Measurements from ENCODE around the gene TMEM11. TPM values are rescaled to one million over a fixed set of nuclear protein-coding genes. Genes with fewer than 3 reads are reported as not detected.
"Not testable (repeated sequence)": the region's sequence is repeated elsewhere in the genome, so short reads cannot be mapped to it uniquely, and the experiment has no call there.

Gene TMEM11
- total RNA-seq, 1 experiment from 2014 or later: 52.3 TPM

- DNase-seq (ENCODE audit: low read depth): no peak
Observed at GRCh38 chr17:21212826-21213637, 929 bp downstream of the TMEM11 start.

DNA sequence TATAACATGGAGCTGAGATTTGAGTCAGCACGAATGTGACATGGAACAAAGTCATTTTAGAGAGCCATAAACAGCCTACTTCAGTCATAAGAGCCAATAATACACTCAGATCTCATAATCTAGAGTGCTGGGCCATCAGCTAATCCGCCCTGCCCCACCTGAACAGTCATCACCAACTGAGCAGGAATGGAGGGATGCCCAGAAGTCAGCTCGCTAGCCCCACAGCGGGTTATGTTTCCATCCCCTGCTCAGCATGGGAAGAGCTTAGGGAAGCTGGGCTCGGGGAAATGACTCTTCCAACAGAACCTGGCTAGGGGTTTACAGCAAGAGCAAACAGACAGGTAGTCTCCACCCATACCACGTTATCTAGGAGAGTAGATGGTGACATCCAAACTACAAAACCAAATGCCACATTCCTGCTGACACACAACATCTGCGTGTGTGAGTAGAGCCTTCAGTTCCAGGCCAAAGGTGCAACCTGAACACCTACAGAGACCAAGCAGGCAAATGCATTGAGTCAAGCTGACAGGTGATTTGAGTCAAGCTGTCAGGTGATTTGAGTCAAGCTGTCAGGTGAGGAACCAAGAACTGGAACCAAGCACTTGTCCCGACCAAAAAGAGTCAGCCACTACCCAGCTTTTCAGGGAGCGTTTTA is 2.0 kb downstream of the TMEM11 start:
- DNase-seq (ENCODE audit: low read depth): no peak

- DNase-seq (ENCODE audit: low read depth): no peak
Observed at GRCh38 chr17:21210411-21211076, 3.4 kb downstream of the TMEM11 start.

- no peak for DNase-seq (ENCODE audit: low read depth)
Observed at GRCh38 chr17:21209511-21210175, 4.3 kb downstream of the TMEM11 start.

DNA sequence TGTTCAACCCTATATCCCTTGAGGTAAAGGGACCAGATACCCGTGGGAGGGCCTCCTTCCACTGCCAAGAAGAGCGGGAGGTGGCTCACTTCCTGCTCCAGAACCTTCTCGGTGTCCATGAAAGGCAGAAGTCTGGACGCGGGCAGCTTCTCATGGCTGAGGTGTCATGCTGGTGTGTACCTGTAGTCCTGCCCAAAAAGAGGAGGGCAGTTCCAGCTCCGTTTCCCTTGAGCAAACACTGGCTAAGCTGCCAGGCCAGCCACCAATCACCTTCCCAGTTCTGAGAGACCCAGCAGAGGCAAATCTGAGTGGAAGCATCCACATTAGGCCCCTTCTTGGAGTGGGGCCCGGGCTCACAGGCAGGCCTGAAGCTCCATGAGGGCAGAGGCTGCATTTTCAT is 5.6 kb downstream of the TMEM11 start:
- DNase-seq (ENCODE audit: low read depth): no peak

DNA sequence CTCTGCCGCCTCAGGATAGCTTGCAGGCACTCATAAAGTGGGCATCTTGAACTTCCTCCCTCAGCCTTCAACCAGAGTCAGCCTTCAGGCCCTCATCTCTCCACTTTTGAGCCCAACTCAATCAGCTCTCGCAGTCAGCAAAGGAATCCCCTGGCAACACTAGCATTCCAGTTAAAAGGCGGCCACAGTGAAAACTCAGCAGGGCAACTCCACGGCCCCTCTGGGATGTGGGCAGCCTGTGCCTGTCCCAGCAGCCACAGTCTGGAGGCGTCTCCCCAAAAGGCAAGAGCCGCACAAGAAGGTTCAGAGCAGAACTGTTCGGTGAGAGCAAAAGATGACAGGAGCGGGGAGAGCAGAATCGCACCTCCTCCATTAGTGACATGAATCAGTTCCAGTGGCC is 9.0 kb downstream of the TMEM11 start:
- DNase-seq (ENCODE audit: low read depth): no peak

DNA sequence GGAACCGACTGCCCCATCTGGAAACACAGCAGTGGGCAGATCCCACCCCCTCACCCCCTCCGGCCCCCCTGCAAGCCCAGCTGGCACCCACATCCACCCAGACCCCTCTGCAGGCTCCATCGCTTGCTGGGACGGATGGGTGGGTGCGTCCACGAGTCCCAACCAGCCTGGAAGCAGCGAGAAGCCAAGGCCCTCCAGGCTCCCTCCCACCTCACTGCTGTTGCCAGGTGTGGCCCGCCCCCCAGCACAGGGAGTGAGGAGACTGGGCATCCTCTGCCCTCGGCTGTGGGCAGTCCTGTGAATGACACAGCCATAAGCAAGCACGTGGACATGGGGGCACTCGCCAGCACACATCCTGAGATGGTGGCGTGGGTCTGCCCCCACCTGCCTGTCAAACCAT is 11.4 kb downstream of the TMEM11 start:
- no peak for DNase-seq (ENCODE audit: low read depth)

GRCh38 chr17:21201874-21202273 is 12.1 kb downstream of the TMEM11 start:
- no peak for DNase-seq (ENCODE audit: low read depth)

- DNase-seq (ENCODE audit: low read depth): no peak
Observed at GRCh38 chr17:21201298-21201595, 12.7 kb downstream of the TMEM11 start.

DNA sequence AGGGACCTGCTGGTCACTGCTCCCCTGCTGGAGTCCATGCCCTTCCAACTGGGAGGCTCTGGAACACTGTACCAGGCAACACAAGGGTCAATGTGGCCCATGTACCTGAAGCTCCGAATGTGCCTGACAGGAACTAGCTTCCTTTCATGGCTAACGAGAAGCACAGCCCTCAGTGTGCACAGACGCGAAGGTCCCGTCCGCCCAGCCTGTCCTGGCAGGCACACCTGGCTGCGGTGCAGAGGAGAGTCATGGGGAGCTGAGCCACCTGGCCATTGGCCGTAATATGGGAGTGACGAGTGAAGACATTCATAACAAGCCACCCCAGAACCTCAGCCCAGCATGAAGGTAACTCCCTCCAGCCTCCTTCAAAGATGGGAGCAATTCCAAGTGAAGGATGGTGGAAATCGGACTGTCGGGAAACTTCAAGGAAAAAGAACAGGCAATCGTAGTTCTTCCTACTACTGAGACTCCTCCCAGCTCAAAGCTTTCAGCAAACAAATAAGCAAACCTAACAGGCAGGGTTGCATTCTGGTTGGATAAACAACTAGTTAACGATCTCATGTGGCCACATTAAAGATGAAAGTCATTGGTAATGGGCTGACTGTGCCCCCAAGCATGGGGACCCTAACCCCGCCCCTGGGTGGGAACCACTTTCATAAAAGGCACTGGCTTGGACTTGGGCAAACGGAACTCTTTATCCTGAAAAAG is 13.2 kb downstream of the TMEM11 start:
- no peak for DNase-seq (ENCODE audit: low read depth)

DNA sequence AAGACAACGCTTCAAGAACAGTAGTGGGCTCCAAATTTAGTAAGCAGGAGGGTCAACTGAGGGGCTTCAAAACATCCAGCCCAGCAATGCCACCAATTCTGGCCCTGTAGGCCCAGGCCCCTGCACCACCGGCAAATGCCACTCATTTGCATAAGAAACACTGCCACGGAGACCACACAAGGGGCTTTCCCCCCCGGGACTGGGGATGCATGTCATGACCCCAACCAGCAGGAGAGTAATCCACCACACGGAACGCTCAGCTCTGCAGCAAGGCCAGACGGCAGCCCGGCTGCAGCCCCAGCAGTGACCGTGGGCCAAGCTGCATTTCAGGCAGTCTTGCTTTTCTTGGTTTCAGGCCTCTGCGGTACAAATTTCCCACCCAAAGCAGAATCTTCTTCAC is 14.1 kb downstream of the TMEM11 start:
- DNase-seq (ENCODE audit: low read depth): no peak

- no peak for DNase-seq (ENCODE audit: low read depth)
Observed at GRCh38 chr17:21199311-21199710, 14.7 kb downstream of the TMEM11 start.

DNA sequence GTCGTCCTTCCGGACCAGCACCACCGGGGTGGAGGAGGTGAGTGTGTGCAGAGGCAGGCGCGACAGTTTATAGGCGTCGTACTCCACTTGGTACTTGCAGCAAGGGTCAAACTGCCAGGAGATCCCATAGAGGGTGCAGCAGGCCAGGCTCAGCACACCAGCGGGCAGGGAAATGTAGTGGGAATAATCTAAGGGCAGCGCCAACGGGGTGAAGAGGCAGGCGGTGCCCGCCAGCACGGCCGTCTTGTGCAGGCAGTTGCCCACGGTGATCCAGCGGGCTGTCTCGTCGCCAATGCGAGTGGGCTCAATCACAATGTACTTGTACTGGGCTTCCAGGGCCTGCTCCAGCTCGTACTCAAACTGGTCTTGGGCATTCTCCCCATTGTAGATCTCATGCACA is 15.6 kb downstream of the TMEM11 start:
- DNase-seq (ENCODE audit: low read depth): no peak

GRCh38 chr17:21196126-21196525 is 17.8 kb downstream of the TMEM11 start:
- DNase-seq (ENCODE audit: low read depth): no peak

GRCh38 chr17:21194703-21195102 is 19.3 kb downstream of the TMEM11 start:
- no peak for DNase-seq (ENCODE audit: low read depth)

DNA sequence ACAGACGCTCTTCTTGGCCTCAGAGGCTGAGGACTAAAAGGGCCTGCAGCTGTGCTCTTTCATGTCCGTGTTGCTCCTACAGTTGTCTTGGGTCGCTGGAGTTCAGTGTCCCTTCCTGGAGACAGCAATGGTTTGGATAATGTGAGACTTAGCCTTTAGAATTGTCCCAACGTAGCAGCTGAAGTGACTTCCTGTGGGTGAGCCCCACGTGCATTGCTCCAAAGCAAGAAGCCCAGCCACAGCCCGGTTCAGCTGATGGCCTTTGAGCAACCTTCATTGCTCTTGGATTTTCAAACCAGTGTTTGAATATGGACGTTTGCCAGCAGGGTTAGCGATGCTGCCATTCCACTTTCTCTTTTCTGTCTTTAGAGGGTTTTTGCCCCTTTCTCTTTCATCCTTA is 19.7 kb downstream of the TMEM11 start:
- no peak for DNase-seq (ENCODE audit: low read depth)

GRCh38 chr17:21193031-21193430 is 20.9 kb downstream of the TMEM11 start:
- no peak for DNase-seq (ENCODE audit: low read depth)

DNA sequence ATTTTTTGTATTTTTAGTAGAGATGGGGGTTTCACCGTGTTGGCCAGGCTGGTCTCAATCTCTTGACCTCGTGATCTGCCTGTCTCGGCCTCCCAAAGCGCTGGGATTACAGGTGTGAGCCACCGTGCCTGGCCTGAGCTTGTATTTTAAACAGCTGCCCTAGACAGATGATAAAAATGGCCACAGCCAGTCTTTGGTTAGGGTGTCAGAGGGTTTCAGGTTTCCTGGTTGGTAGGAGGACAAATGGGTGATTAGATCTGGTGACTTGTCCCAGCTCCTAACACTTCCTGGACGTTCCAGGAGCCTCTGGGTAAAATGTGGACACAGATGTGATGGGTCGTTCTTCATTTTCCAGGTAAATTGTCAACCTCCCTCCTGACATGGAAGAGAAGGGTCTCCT is 21.5 kb downstream of the TMEM11 start:
- not testable (repeated sequence) for DNase-seq (ENCODE audit: low read depth)

- DNase-seq (ENCODE audit: low read depth): no peak
Observed at GRCh38 chr17:21191698-21192097, 22.3 kb downstream of the TMEM11 start.

DNA sequence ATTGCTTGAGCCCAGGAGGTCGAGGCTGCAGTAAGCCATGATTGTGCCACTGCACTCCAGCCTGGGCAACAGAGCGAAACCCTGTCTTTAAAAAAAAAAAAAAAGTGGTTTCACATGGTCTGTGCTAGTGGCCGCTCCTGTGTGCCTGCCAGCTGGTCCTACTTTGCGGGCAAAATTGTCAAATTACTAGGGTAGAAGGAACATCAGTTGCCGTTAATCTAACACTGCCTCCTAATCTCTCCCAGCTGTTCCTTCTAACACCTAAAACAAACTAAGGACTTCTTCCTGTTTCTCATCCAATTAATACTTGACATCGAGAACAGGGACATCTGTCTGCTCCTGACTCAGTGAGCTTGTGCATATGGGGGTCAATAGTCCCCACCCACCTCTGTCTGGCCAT is 23.9 kb downstream of the TMEM11 start:
- no peak for DNase-seq (ENCODE audit: low read depth)

DNA sequence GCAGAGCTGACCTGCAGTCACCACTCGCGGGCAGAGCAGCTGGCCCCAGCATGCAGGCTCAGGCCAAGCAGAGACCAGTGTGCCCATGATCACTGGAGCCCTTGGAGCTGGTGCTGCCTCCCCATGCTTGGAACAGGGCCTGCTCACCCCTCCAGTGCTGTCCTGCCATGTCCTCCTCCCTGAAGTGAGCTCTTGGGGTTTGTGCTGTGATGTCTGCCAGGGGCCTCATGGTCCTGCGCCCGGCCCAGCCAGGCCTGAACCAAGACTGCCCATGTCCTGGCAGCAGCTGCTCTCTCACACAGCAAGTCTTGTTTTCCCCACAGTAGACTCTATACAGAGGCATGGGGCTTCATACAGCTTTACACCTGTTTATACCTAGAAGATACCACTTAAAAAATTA is 24.6 kb downstream of the TMEM11 start:
- no peak for DNase-seq (ENCODE audit: low read depth)

Measured in HT1080 (cell line).